Osteocyte (in vitro differentiated cells): ENCODE measurements around the gene PAQR7. TPM values are rescaled to one million over a fixed set of nuclear protein-coding genes. Genes with fewer than 3 reads are reported as not detected.

Experiments
- DNase-seq: peaks from one replicate; pipeline ENCODE4 v3.0.0; 2021; ENCODE audit warnings: mixed read lengths; ENCODE audit not compliant: unreplicated experiment; ENCODE audit errors: extremely low spot score
- H3K27ac Mint-ChIP-seq: one replicate; pipeline ENCODE4 v1.8.0; 2021; ENCODE audit warnings: mild to moderate bottlenecking, mixed read lengths; ENCODE audit not compliant: unreplicated experiment
- H3K27me3 Mint-ChIP-seq: one replicate; pipeline ENCODE4 v1.8.0; 2021; ENCODE audit warnings: mixed read lengths; ENCODE audit not compliant: unreplicated experiment
- H3K36me3 Mint-ChIP-seq: one replicate; pipeline ENCODE4 v1.8.0; 2021; ENCODE audit warnings: mixed read lengths; ENCODE audit not compliant: unreplicated experiment
- H3K4me1 Mint-ChIP-seq: one replicate; pipeline ENCODE4 v1.8.0; 2021; ENCODE audit warnings: mixed read lengths; ENCODE audit not compliant: unreplicated experiment
- H3K4me3 Mint-ChIP-seq: one replicate; pipeline ENCODE4 v1.8.0; 2021; ENCODE audit warnings: mild to moderate bottlenecking, moderate library complexity, mixed read lengths; ENCODE audit not compliant: unreplicated experiment
- H3K9me3 Mint-ChIP-seq: one replicate; pipeline ENCODE4 v1.8.0; 2021; ENCODE audit warnings: mixed read lengths; ENCODE audit not compliant: unreplicated experiment
- CTCF ChIP-seq: fragments of 200-600 bp; sonication (generic); IDR thresholded peaks from 2 replicates; pipeline ENCODE4 v1.5.0; 2021; ENCODE audit warnings: antibody characterized with exemption, mild to moderate bottlenecking, moderate library complexity
- total RNA-seq: library from RNA; stranded (reverse); gene quantifications from 2 replicates; pipeline ENCODE4 v1.2.1, GENCODE V29; 2021

Gene PAQR7
- total RNA-seq, 1 donor from 2014 or later: 11.0 TPM

DNA sequence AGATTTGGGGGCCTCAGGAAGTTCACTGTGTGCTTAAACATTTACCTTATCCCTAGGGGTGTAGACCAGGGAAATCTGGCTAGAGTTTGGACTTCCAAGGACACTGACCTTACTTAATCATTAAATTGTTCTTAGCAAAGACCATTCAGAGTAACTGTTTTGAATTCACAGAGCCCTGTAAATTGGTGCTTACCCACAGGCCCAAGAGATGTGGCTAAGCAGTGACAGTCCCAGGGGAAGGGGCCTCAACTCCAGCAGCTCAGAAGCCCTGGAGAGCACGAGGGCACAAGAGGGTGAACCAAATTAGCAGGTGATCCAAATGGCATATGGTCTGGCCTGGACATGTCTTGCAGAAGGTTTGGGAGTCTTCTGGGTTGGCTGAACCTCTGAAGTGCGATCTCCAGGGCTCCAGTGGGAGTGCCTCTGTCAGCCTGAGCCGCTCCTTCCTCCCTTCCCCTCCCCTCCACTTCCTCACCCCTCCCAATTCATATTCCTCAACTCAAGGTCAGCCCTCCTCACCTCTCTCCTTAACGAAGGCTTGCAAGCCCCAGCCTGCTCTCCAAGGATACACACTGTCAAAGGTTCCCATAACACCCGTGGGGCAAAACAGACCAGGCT lies 4.3 kb downstream of the PAQR7 start:
- H3K4me1 Mint-ChIP-seq: peaks cover 16% of the 10 kb centered on the region
- TF ChIP-seq CTCF: no peak
- no peak for DNase-seq
- H3K27ac Mint-ChIP-seq: no peak overlapping the region
- H3K9me3 Mint-ChIP-seq: no peaks in the 10 kb centered on the region
- no peak overlapping the region for H3K4me3 Mint-ChIP-seq
- peaks cover 3% of the 10 kb centered on the region for H3K36me3 Mint-ChIP-seq
- no peaks in the 10 kb centered on the region for H3K27me3 Mint-ChIP-seq

- H3K4me1 Mint-ChIP-seq: peaks cover 13% of the 10 kb centered on the region
- no peak for DNase-seq
- H3K27me3 Mint-ChIP-seq: no peaks in the 10 kb centered on the region
- TF ChIP-seq CTCF: no peak
- H3K36me3 Mint-ChIP-seq: peaks cover 3% of the 10 kb centered on the region
- no peaks in the 10 kb centered on the region for H3K9me3 Mint-ChIP-seq
- H3K27ac Mint-ChIP-seq: no peak overlapping the region
- no peak overlapping the region for H3K4me3 Mint-ChIP-seq
These were observed 4.9 kb downstream of the PAQR7 start for GRCh38 chr1:25870614-25871013.

DNA sequence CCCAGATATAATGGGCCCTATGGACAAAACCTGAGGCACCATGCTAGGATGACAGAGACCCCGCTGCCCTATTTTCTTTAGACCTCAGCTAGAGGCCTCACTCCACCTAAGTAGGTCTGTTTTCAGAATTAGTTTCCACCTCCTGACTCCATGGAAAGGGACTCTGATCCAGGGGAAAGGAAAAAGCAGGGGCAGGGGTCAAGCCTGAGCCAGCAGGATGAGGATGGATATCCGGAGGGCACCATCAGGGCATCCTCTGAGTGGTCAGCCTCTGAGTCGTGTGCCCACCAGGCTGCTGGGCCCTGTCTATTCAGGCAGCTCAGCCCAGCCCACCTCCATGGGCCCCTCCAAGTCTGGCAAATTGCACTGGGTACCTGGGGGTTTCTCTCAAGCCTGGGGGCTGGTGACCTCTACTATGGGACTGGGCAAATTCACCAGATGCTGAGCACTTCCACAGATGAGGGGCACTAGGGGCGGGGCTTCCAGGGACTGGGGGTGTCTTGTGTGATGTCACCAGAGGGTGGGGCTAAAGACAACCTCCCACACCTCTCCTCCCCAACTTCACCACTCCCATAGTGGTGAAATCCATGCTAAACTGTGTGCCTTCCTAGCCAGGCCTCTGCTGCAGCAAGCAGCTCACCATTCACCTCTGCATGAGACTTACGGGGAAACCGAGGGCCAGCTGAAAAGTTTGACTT lies 5.5 kb downstream of the PAQR7 start:
- H3K27me3 Mint-ChIP-seq: no peaks in the 10 kb centered on the region
- TF ChIP-seq CTCF: no peak
- H3K27ac Mint-ChIP-seq: no peak overlapping the region
- no peak overlapping the region for H3K4me3 Mint-ChIP-seq
- peaks cover 12% of the 10 kb centered on the region for H3K4me1 Mint-ChIP-seq
- no peak for DNase-seq
- peaks cover 3% of the 10 kb centered on the region for H3K36me3 Mint-ChIP-seq
- no peaks in the 10 kb centered on the region for H3K9me3 Mint-ChIP-seq

DNA sequence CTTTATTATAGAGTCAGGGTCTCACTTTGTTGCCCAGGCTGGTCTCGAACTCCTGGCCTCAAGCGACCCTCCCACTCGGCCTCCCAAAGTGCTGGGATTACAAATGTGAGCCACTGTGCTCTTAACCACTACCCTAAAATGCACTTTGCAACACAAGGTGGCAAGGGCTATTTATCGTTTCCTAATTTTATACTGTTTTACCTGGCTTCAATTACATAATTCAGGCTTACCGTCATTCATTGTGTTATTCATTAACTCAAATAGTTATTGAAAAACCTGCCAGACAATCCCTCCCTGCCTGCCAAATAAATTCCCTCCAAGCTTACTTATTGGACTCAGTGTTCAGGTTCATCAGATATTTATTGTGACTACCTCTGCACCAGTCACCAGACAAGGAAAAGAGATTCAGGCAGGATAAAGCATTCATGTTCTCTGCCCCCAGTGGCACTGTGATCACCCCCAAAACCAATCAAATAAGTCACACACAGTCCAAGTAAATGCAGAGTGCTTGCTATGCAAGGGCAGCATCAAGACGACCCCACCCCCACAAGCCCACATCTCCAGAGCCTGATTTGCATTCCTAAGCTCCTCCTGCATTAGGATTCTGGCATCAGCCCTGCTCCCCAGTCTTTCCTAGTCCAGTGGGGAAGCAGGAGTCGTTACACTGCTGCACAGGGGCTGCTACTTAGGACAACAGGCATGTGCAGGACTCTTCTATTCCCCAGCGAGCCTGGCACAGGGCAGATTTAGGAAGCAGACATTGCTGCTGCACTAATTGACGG lies 8.1 kb downstream of the PAQR7 start:
- no peak for DNase-seq
- no peak for TF ChIP-seq CTCF
- H3K27me3 Mint-ChIP-seq: no peaks in the 10 kb centered on the region
- H3K4me1 Mint-ChIP-seq: peaks cover 1% of the 10 kb centered on the region
- H3K4me3 Mint-ChIP-seq: no peak overlapping the region
- no peak overlapping the region for H3K27ac Mint-ChIP-seq
- H3K9me3 Mint-ChIP-seq: no peaks in the 10 kb centered on the region
- H3K36me3 Mint-ChIP-seq: peaks cover 11% of the 10 kb centered on the region

- H3K36me3 Mint-ChIP-seq: peaks cover 11% of the 10 kb centered on the region
These were observed 9.2 kb downstream of the PAQR7 start for GRCh38 chr1:25866288-25866687.

More at GRCh38 chr1:25866288-25866687, 9.2 kb downstream of the PAQR7 start:
- DNase-seq: no peak
- no peak overlapping the region for H3K4me3 Mint-ChIP-seq
- no peaks in the 10 kb centered on the region for H3K9me3 Mint-ChIP-seq
- no peaks in the 10 kb centered on the region for H3K27me3 Mint-ChIP-seq
- H3K4me1 Mint-ChIP-seq: peaks cover 7% of the 10 kb centered on the region
- TF ChIP-seq CTCF: no peak
- no peak overlapping the region for H3K27ac Mint-ChIP-seq
